ENCODE results near the gene RMC1.

- TF ChIP-seq TAF1 (conservative IDR thresholded peaks at IDR 0.05), result no peak
- TF ChIP-seq CTCF (IDR thresholded peaks at IDR 0.05; ENCODE audit: low read depth, low read length, missing input control), result no peak
Measured at GRCh38 chr18:23563377-23564043, 60.2 kb downstream of the RMC1 start.
